Pancreas (tissue), 10 donors: ENCODE data around the gene TOMM34. TPM values are rescaled to one million over a fixed set of nuclear protein-coding genes. Genes with fewer than 3 reads are reported as not detected.

Source experiments
- ATAC-seq, 4 donors: fragments of 200-7000 bp; cut with Tn5 transposase; one replicate each; pipeline versions ENCODE4 v1.8.0 to v1.9.1; 2020; ENCODE audit warnings: mild to moderate bottlenecking in 4 of 4, moderate library complexity in 4 of 4
- DNase-seq, 6 donors: peaks; one replicate each; pipeline ENCODE4 v3.0.0-alpha.2; 2020
- FAIRE-seq: peaks from 2 replicates; lab custom pipeline; 2012; peaks lifted over from hg19 to GRCh38; lab: Jason Lieb, UNC
- H3K27ac ChIP-seq, 4 donors: fragments of 200-600 bp; sonication (generic); 1 replicate in 3 of 4; 2 replicates in 1 of 4; pipeline versions ENCODE4 v1.5.0 to v1.8.0; 2020
- H3K27me3 ChIP-seq, 4 donors: fragments of 200-600 bp; one replicate each; pipeline ENCODE4 v1.8.0; 2021
- H3K36me3 ChIP-seq, 3 donors: fragments of 200-600 bp; sonication (generic) in 1 of 3; one replicate each; pipeline versions ENCODE4 v1.5.0 to v1.8.0; 2020 to 2021
- H3K4me1 ChIP-seq, 3 donors: fragments of 200-600 bp; one replicate each; pipeline ENCODE4 v1.8.0; 2021
- H3K4me3 ChIP-seq, 4 donors: fragments of 200-600 bp; sonication (generic) in 2 of 4; one replicate each; pipeline versions ENCODE4 v1.5.0 to v1.8.0; 2020 to 2021
- H3K9me3 ChIP-seq, 4 donors: fragments of 200-600 bp; one replicate each; pipeline ENCODE4 v1.8.0; 2021
- WGBS, 2 donors: extraction: QIAGEN DNeasy Blood & Tissue Kit; methylation state at CpG; one replicate each; pipeline ENCODE4 v1.1.7; 2013; 5-methylcytosine and 5-hydroxymethylcytosine counted together
- intact Hi-C, 3 donors: fragments of 100-400 bp; cut with DNase I; formaldehyde crosslinking; loops; one replicate each; pipeline versions ENCODE4 v1.11.1 to v1.14.2; 2022
- polyA plus RNA-seq, 2 donors: library from polyadenylated mRNA; stranded (reverse); fragments of 200-250 nt; gene quantifications; one replicate each; pipeline ENCODE4 v1.2.3, GENCODE V29; 2013
- total RNA-seq, 6 donors: library from RNA; stranded (reverse); fragmentation: NEBNext Ultra II Directional in 4 of 6; extraction: Animal tissue kit (Norgen Biotek cat#: 25700) in 4 of 6; gene quantifications; one replicate each; pipeline versions ENCODE4 v1.2.1 to v1.2.4, GENCODE V29; 2021 to 2023
- TF ChIP-seq, protein P1 (sequence below), 4 donors: fragments of 200-600 bp; sonication (generic) in 3 of 4; IDR thresholded peaks; one replicate each; pipeline versions ENCODE4 v1.5.0 to v1.8.0; 2021; ENCODE audit warnings: antibody characterized with exemption in 4 of 4
- donor health status: healthy with polysubstance abuse.
- donor health status: DM: no; HTN: no; CAD: no; lungs with moderate emphysema.
- donor health status: DM: no; HTN: no; CAD: no.
- donor health status: control.
- donor health status: control.
- donor health status: Bipolar disorder and iron deficiency.
- donor health status: DM: yes; HTN: yes; CAD: no.
- donor health status: DM: no; HTN: no; CAD: no.
- donor health status: DM: no; HTN: no; CAD: no.
- donor health status: DM: yes; HTN: yes; CAD: no.

TOMM34 gene
- total and polyA plus RNA-seq, 8 donors: 4.9 to 18.6 (median 7.4) TPM

DNA sequence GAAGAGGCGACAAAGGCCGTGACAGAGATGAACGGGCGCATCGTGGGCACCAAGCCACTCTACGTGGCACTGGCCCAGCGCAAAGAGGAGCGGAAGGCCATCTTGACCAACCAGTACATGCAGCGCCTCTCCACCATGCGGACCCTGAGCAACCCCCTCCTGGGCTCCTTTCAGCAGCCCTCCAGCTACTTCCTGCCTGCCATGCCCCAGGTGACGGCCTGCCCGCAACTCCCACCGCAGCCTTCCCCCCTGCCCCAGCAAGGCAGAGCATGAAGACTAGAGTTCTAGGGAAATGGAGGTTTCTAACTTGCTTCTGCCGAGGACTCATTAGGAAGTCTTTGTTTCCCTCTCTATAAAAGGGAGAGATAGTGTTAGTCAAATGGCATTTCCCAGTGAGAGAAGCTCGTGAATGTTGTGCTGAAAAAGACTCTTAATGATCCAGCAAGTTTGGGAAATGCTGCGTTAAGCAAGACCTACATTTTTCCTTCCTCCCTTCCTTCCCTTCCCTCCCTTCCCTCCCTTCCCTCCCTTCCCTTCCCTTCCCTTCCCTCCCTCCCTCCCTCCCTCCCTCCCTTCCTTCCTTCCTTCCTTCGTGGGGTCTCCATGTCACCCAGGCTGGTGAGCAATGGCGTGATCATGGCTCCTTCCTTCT lies 29.6 kb downstream of the TOMM34 start:
- no peaks in the 10 kb centered on the region for H3K4me1 ChIP-seq
- H3K27me3 ChIP-seq: no peaks in the 10 kb centered on the region
- H3K9me3 ChIP-seq: no peaks in the 10 kb centered on the region
- FAIRE-seq (no peak), DNase-seq (no peak), ATAC-seq (no peak)
- TF ChIP-seq, protein P1, sequence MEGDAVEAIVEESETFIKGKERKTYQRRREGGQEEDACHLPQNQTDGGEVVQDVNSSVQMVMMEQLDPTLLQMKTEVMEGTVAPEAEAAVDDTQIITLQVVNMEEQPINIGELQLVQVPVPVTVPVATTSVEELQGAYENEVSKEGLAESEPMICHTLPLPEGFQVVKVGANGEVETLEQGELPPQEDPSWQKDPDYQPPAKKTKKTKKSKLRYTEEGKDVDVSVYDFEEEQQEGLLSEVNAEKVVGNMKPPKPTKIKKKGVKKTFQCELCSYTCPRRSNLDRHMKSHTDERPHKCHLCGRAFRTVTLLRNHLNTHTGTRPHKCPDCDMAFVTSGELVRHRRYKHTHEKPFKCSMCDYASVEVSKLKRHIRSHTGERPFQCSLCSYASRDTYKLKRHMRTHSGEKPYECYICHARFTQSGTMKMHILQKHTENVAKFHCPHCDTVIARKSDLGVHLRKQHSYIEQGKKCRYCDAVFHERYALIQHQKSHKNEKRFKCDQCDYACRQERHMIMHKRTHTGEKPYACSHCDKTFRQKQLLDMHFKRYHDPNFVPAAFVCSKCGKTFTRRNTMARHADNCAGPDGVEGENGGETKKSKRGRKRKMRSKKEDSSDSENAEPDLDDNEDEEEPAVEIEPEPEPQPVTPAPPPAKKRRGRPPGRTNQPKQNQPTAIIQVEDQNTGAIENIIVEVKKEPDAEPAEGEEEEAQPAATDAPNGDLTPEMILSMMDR (IDR thresholded peaks at IDR 0.05): no peak
- H3K27ac ChIP-seq: no peak overlapping the region
- peaks cover 0 to 7% (median 0%) of the 10 kb centered on the region in 3 donors for H3K36me3 ChIP-seq
- intact Hi-C loops: no loop called here
- no peak overlapping the region for H3K4me3 ChIP-seq
- 93% methylated on average over 17 to 18 of the region's 18 CpGs for WGBS, 2 donors

DNA sequence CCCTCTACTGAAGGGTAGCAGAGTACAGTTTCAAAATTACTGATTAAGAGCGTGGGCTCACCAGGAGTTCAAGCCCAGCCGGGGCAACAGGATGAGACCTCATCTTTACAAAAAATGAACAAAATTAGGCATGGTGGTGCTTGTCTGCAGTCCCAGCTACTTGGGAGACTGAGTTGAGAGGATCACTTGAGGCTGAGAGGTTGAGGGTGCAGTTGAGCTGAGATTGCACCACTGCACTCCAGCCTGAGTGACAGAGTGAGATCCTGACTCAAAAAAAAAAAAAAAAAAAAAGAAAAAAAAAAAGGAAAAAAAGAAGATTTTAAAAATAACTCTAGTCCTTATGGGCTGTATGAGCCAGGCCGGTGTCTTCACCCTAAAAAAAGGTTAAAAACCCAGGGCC lies 31.6 kb downstream of the TOMM34 start:
- no peaks in the 10 kb centered on the region for H3K4me1 ChIP-seq
- ATAC-seq: no peak
- no peak for DNase-seq
- TF ChIP-seq, protein P1 (IDR thresholded peaks at IDR 0.05): no peak
- FAIRE-seq: no peak
- H3K27ac ChIP-seq: no peak overlapping the region
- no peaks in the 10 kb centered on the region for H3K27me3 ChIP-seq
- peaks cover 0 to 7% (median 0%) of the 10 kb centered on the region in 3 donors for H3K36me3 ChIP-seq
- H3K4me3 ChIP-seq: no peak overlapping the region
- intact Hi-C loops: no loop called here
- no peaks in the 10 kb centered on the region for H3K9me3 ChIP-seq
- WGBS, 2 donors: 79 to 81% methylated on average over 3 of the region's 3 CpGs

DNA sequence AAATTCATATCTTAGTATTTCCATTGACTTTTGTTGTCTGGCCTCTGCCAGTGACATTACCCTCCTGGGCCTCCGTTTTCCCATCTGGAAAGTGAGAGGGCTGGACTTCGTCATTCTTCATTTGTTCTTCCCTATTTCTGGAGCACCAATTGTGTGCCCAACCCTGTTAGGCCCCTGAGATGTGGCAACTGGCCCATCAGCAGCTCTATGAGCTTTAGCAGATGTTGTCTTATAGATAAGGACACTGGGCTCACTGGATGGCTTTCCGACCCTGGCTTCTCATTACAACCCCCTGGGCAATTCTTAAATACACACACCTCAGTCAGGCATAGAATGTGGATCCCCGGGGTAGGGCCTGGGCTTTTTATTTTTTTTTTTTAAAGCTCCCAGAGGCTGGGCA lies 35.7 kb downstream of the TOMM34 start:
- DNase-seq: no peak
- WGBS, 2 donors: 83 to 88% methylated on average over 4 of the region's 4 CpGs
- Histone ChIP-seq H3K4me1 (no peaks in the 10 kb centered on the region), H3K27me3 (no peaks in the 10 kb centered on the region), H3K36me3 (no peaks in the 10 kb centered on the region), H3K9me3 (no peaks in the 10 kb centered on the region), H3K4me3 (no peak overlapping the region), H3K27ac (no peak overlapping the region)
- TF ChIP-seq, protein P1 (IDR thresholded peaks at IDR 0.05): no peak
- no peak for ATAC-seq
- intact Hi-C loops: no loop called here
- FAIRE-seq: no peak

DNA sequence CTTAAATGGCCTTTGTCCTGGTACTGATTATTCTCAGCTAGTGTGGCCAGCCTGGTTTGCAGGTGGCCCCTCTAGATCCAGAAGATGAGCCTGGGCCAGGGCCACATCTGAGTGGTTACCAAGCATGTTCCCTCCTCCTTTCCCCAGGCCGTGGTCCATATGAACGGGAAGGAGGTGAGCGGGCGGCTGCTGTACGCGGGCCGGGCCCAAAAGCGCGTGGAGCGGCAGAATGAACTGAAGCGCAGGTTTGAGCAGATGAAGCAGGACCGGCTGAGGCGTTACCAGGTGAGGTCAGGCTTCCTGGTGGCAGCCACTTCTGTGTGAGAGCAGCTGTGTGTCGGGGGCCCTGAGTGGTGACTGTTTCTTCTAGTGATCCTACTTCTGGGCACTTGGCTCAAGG lies 38.8 kb downstream of the TOMM34 start:
- no peaks in the 10 kb centered on the region for H3K27me3 ChIP-seq
- no peak for FAIRE-seq

DNA sequence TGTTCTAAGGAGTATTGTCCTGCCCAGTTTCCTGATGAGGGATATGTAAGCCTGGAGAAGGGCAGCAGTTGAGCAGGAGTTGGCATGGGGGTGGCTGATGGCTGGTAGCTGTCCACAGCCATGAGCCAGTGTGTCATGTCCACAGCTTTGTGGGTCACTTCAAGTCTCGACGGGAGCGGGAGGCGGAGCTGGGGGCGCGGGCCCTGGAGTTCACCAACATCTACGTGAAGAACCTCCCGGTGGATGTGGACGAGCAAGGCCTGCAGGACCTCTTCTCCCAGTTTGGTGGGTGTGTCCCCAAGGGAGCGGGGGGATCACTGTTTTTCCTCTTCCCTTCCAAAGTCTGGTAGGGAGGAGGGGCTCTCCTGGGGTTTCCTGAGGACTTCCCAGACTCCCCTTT lies 41.4 kb downstream of the TOMM34 start:
- DNase-seq (no peak), ATAC-seq (no peak), FAIRE-seq (no peak)
- WGBS, 2 donors: 90 to 96% methylated on average over 10 of the region's 10 CpGs
- Histone ChIP-seq H3K36me3 (no peaks in the 10 kb centered on the region), H3K4me1 (no peaks in the 10 kb centered on the region), H3K9me3 (no peaks in the 10 kb centered on the region), H3K4me3 (no peak overlapping the region), H3K27me3 (no peaks in the 10 kb centered on the region), H3K27ac (no peak overlapping the region)
- intact Hi-C loops: no loop called here
- TF ChIP-seq, protein P1 (IDR thresholded peaks at IDR 0.05): no peak

More for the DNA sequence above, 38.8 kb downstream of the TOMM34 start:
- Histone ChIP-seq H3K4me3 (no peak overlapping the region), H3K36me3 (no peaks in the 10 kb centered on the region), H3K27ac (no peak overlapping the region), H3K9me3 (no peaks in the 10 kb centered on the region), H3K4me1 (no peaks in the 10 kb centered on the region)
- 96 to 97% methylated on average over 14 of the region's 14 CpGs for WGBS, 2 donors
- TF ChIP-seq, protein P1 (IDR thresholded peaks at IDR 0.05): no peak
- intact Hi-C loops: no loop called here
- ATAC-seq: no peak
- no peak for DNase-seq
